ENCODE data around the gene CACNA2D3.
"Not testable (repeated sequence)": the region's sequence is repeated elsewhere in the genome, so short reads cannot be mapped to it uniquely, and the experiment has no call there.

CACNA2D3 gene

DNA sequence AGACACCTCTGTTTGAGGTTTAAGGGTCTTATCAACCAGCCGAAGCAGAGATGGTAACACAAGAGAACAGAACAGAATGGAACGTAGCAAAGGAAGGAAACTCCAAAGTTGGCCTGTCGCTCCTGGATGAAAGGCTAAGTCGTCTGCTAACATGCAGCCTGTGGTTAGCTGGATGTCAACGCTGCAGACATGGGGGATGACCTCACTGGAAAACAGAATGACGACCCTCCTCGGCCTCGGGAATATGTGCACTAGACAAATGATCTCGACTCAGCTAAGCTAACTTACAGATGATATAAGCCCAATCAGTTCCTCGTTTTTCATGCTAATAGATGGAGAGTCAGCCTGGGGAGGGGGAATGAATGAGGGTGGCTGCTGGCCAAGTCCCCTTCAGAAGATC lies 983.3 kb downstream of the CACNA2D3 start:
- DNase-seq (ENCODE audit: low read depth), result no peak
- H3K4me3 ChIP-seq (ENCODE audit: low read depth, low read length), result no peak overlapping the region
- TF ChIP-seq, protein P1, sequence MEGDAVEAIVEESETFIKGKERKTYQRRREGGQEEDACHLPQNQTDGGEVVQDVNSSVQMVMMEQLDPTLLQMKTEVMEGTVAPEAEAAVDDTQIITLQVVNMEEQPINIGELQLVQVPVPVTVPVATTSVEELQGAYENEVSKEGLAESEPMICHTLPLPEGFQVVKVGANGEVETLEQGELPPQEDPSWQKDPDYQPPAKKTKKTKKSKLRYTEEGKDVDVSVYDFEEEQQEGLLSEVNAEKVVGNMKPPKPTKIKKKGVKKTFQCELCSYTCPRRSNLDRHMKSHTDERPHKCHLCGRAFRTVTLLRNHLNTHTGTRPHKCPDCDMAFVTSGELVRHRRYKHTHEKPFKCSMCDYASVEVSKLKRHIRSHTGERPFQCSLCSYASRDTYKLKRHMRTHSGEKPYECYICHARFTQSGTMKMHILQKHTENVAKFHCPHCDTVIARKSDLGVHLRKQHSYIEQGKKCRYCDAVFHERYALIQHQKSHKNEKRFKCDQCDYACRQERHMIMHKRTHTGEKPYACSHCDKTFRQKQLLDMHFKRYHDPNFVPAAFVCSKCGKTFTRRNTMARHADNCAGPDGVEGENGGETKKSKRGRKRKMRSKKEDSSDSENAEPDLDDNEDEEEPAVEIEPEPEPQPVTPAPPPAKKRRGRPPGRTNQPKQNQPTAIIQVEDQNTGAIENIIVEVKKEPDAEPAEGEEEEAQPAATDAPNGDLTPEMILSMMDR (IDR thresholded peaks at IDR 0.05; ENCODE audit: insufficient read depth, low read depth, low read length, missing control alignments), result no peak

DNA sequence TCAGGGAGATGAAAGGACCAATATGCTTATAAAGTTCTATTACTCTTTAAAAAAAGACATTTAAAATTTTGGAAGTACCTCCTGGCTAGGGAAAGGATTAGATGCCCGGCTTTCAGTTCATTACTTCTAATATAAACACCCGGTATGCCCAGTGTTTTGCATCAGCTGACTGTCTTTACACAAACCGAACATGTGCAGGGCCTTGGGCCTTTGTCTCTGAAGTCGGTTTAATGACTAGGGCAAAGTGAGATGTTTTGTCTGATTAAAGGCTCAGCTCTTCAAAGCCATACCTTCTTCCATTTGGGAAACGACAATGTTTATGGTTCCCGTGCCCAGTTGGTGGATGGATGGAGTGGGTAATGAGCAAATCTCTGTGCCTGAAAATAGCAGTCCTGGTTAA lies 984.8 kb downstream of the CACNA2D3 start:
- TF ChIP-seq, protein P1 (IDR thresholded peaks at IDR 0.05; ENCODE audit: insufficient read depth, low read depth, low read length, missing control alignments), result no peak
- H3K4me3 ChIP-seq (ENCODE audit: low read depth, low read length), result no peak overlapping the region
- no peak for DNase-seq (ENCODE audit: low read depth)

DNA sequence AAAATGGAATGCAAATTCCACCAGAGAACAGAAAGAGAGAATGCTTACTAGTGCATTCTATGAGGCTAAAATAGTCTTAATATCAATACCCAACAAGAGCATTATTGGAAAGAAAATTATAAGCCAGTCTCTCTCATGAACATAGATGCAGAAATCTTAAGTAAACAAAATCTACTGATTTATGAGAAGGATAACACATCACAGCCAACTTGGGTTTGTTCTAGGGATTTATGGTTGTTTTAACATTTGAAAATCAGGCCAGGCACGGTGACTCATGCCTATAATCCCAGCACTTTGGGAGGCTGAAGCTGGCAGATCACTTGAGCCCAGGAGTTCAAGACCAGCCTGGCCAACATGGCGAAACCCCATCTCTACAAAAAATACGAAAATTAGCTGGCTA lies 989.6 kb downstream of the CACNA2D3 start:
- not testable (repeated sequence) for H3K4me3 ChIP-seq (ENCODE audit: low read depth, low read length); DNase-seq (ENCODE audit: low read depth)

DNA sequence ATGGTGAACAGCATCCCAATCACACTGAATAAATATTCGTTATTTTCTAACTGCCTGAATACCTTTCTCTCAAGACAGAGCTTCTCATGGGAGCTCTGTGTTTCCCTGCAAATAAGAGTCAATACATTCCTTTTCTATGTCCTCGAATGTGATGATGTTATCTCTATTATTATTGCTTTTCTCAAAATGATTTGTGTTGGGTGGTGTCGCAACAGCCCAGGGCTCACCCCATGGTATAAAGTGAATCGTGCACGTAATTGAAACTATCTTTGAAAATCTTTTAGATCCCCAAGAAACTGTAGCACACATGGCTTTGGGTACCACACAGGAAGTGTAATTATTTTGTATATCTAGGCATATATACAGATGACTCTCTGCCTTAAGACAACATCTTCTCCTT lies 996.1 kb downstream of the CACNA2D3 start:
- no peak overlapping the region for H3K4me3 ChIP-seq (ENCODE audit: low read depth, low read length)
- TF ChIP-seq, protein P1 (IDR thresholded peaks at IDR 0.05; ENCODE audit: insufficient read depth, low read depth, low read length, missing control alignments), result no peak
- no peak for DNase-seq (ENCODE audit: low read depth)

DNA sequence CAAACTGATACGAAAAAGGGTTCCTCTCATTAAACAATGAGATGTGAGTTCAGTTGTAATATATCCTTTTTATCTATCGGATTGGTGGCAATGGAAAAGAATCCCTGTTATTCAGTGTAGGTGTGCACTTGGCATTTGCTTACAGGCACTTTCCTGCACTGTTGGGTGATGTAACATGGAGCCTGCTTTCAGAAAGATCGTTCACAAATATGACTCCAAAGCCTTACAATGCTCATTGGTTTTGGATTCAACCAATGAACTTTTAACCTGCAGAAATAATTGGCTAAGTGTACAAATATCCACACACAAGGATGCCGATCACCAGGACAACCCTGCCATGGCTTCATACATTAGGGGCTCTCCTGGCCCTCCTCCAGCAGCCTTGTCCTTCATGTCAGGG lies 996.9 kb downstream of the CACNA2D3 start:
- TF ChIP-seq, protein P1 (IDR thresholded peaks at IDR 0.05; ENCODE audit: insufficient read depth, low read depth, low read length, missing control alignments), result no peak
- no peak for DNase-seq (ENCODE audit: low read depth)
- no peak overlapping the region for H3K4me3 ChIP-seq (ENCODE audit: low read depth, low read length)

DNA sequence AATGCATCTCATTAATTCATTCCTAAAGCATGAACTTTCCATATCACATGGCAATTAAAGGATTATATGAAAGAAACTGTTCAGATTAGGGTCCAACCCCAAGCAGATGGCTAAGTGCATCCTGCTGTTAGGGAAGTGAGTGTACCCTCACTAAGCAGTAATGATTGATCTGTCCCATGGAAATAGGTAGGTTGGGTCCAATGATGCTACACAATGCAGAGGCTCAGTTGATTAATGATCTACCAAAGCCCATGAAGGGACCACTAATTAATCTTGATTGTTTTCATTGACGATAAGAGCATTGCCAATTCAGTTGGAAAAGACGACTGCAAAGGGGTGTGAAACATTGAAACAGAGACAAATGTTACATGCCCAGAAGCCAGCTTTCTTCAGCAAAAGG lies 1000.0 kb downstream of the CACNA2D3 start:
- DNase-seq (ENCODE audit: low read depth), result no peak
- no peak overlapping the region for H3K4me3 ChIP-seq (ENCODE audit: low read depth, low read length)
- TF ChIP-seq, protein P1 (IDR thresholded peaks at IDR 0.05; ENCODE audit: insufficient read depth, low read depth, low read length, missing control alignments), result no peak
